ENCODE measurements around the gene SLC38A8. TPM values are rescaled to one million over a fixed set of nuclear protein-coding genes. Genes with fewer than 3 reads are reported as not detected.

SLC38A8 gene
- not detected for total RNA-seq

DNA sequence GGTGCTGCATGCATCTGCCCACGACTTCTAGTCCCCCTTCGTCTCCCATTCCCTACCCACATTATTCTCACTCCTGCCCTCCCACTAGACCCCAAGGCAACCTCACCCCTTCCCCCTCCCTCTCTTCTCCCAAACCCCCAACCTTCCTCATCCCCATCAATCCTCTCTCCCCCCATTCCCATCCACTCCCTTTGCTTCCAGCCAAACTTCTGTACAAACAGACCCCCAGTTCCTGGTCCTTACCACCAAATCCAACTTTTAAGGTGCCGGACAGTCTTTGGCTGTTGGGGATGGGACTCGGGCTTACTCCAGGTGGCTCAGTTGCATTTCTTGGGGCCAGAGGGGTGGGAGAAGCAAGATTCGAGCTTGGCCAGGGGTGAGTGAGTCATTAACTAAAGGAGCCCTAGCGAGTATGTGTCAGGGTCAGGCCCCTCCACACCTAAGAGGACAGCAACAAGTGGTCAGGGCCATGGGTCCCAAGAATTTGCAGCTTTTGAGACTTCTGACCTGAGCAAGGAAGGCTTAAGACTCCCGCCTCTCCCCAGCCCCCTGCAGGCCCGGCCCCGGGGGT is at the start of gene SLC38A8:
SLC38A8 (minus strand) TSS at position 488 of the 571 bp plus-strand sequence. CDS start 638 bp downstream, outside the sequence.
- no peak within 1 kb of the TSS for H3K4me3 Mint-ChIP-seq

GRCh38 chr16:84091460-84091859 is 48.9 kb upstream of the SLC38A8 start:
- no peaks in the 10 kb centered on the region for H3K9me3 Mint-ChIP-seq (ENCODE audit: low read depth)
- intact Hi-C loops (cut with DNase I, micrococcal nuclease): no loop called here
- H3K36me3 Mint-ChIP-seq (ENCODE audit: low read depth): peaks cover 47% of the 10 kb centered on the region
- H3K4me1 Mint-ChIP-seq: peaks cover 38% of the 10 kb centered on the region
- H3K4me3 Mint-ChIP-seq: no peak overlapping the region
- DNase-seq (no peak), ATAC-seq (no peak)
- ChIA-PET POLR2A (no interaction called here), CTCF (interaction anchor here (1.0 to 1.3 kb wide), 2 partner anchors 25 to 29 kb away, joined by 3 to 5 read pairs; partner anchors contain the start of gene MBTPS1)
- no peaks in the 10 kb centered on the region for H3K27me3 Mint-ChIP-seq
- no peak overlapping the region for H3K27ac Mint-ChIP-seq

More for the DNA sequence above, at the start of gene SLC38A8:
- DNase-seq (no peak), ATAC-seq (no peak)
- H3K4me1 Mint-ChIP-seq: no peaks in the 10 kb centered on the region
- H3K27ac Mint-ChIP-seq: no peak within 1 kb of the TSS
- H3K9me3 Mint-ChIP-seq (ENCODE audit: low read depth): no peaks in the 10 kb centered on the region
- no peaks in the 10 kb centered on the region for H3K36me3 Mint-ChIP-seq (ENCODE audit: low read depth)
- CTCF ChIA-PET: interaction anchor here (0.9 to 1.1 kb wide), 3 partner anchors 44 to 89 kb away, joined by 3 to 5 read pairs (median 3); no protein-coding TSS in a partner anchor
- POLR2A ChIA-PET: no interaction called here
- peaks cover 12% of the 10 kb centered on the region for H3K27me3 Mint-ChIP-seq
- intact Hi-C loops (cut with DNase I, micrococcal nuclease): no loop called here

DNA sequence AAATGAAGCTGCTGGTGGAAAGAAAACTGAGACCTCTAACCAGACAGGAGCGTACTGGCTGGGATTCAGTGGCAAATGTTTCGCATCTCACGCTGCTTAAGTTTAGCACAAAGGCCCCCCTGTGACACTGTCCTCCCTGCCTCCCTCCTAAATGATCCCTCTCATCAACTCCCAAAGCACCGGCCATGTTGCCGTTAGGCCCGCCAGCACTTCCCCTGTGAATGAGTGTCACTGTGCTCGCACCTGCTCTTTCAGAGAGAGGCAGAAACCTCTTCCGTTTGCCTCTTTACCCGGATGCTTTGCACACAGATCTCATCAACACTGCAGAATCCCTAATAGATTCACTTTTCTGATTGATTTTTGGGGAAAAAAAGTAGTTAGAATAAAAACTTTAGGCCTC is 47.6 kb upstream of the SLC38A8 start:
- Mint-ChIP-seq H3K4me1 (peaks cover 45% of the 10 kb centered on the region), H3K27me3 (no peaks in the 10 kb centered on the region), H3K9me3 (ENCODE audit: low read depth) (no peaks in the 10 kb centered on the region), H3K4me3 (no peak overlapping the region), H3K36me3 (ENCODE audit: low read depth) (peaks cover 50% of the 10 kb centered on the region), H3K27ac (peak overlapping the region; percentile 58)
- DNase-seq (no peak), ATAC-seq (no peak)
- ChIA-PET CTCF (interaction anchor here (0.7 to 8.0 kb wide), 4 partner anchors 24 to 98 kb away, joined by 3 to 100 read pairs (median 34); partner anchors contain the start of genes ADAD2 and TAF1C), POLR2A (no interaction called here)
- intact Hi-C loops (cut with DNase I, micrococcal nuclease): no loop called here

GRCh38 chr16:84088695-84089395 is 46.2 kb upstream of the SLC38A8 start:
- POLR2A ChIA-PET: interaction anchor here (0.6 to 0.7 kb wide), 3 partner anchors 14 to 80 kb away, joined by 4 to 5 read pairs (median 5); partner anchors contain the start of gene MBTPS1
- intact Hi-C loops (cut with DNase I, micrococcal nuclease): loop anchor here (1.0 to 10.0 kb wide), 4 partner anchors 28 to 416 kb away; partner anchors contain the start of genes MBTPS1 (in 1 of the 2), MEAK7 (in 1 of the 2) and TAF1C (in 1 of the 2)
- no peaks in the 10 kb centered on the region for H3K27me3 Mint-ChIP-seq
- peaks cover 43% of the 10 kb centered on the region for H3K4me1 Mint-ChIP-seq
- H3K36me3 Mint-ChIP-seq (ENCODE audit: low read depth): peaks cover 45% of the 10 kb centered on the region
- CTCF ChIA-PET: interaction anchor here (0.7 to 8.0 kb wide), 17 partner anchors 11 to 219 kb away, joined by 3 to 100 read pairs (median 4); partner anchors contain the start of genes ADAD2, MBTPS1 and TAF1C
- no peak overlapping the region for H3K4me3 Mint-ChIP-seq
- no peaks in the 10 kb centered on the region for H3K9me3 Mint-ChIP-seq (ENCODE audit: low read depth)
- DNase-seq (peak; percentile 82), ATAC-seq (peak; percentile 89)
- H3K27ac Mint-ChIP-seq: no peak overlapping the region

DNA sequence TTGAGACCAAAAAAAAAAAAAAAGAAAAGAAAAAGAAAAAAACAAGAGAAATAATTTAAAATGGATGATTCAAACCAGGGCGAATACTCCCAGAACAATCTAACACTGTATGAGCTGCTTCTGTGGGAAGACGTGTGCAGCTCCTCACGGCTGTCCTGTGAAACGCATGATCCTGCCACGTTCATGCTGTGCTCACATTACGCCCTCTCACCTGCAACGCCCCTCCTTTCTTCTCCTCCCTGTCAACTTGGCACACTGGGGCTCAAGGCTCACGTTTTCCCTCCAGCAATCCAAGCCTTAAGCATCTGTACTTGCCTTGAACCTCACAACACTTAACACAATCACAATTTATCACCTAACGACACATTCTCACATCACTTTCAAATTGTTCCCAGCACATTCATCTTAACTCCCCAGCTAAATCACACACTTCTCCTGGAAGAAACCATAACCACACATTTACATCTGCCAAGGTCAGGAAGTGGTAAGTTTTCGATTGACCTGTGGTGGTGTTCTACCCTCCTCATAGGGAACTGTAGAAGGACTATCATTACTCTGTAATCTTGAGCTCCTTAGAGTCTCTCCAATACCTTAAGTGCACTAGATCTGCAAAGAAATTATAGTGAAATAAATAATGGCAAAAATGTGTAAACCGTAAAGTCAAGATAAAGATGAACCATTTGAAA is 45.0 kb upstream of the SLC38A8 start:
- Mint-ChIP-seq H3K4me1 (peaks cover 43% of the 10 kb centered on the region), H3K27me3 (no peaks in the 10 kb centered on the region), H3K4me3 (no peak overlapping the region), H3K27ac (no peak overlapping the region), H3K9me3 (ENCODE audit: low read depth) (no peaks in the 10 kb centered on the region), H3K36me3 (ENCODE audit: low read depth) (peaks cover 42% of the 10 kb centered on the region)
- intact Hi-C loops (cut with DNase I, micrococcal nuclease): loop anchor here (1.0 to 10.0 kb wide), 4 partner anchors 29 to 417 kb away; partner anchors contain the start of genes MBTPS1 (in 1 of the 2), MEAK7 (in 1 of the 2) and TAF1C (in 1 of the 2)
- CTCF ChIA-PET: interaction anchor here (0.6 to 8.0 kb wide), 12 partner anchors 18 to 418 kb away, joined by 3 to 100 read pairs (median 4); partner anchors contain the start of genes ADAD2, DNAAF1, HSDL1 and MBTPS1
- POLR2A ChIA-PET: no interaction called here
- ATAC-seq (no peak), DNase-seq (no peak)

- no peak overlapping the region for H3K27ac Mint-ChIP-seq
- H3K36me3 Mint-ChIP-seq (ENCODE audit: low read depth): peaks cover 42% of the 10 kb centered on the region
- H3K9me3 Mint-ChIP-seq (ENCODE audit: low read depth): no peaks in the 10 kb centered on the region
- intact Hi-C loops (cut with DNase I, micrococcal nuclease): loop anchor here in 1 of 2 experiments (10.0 kb wide), 1 partner anchor 418 kb away; the partner anchor contains the start of gene MEAK7
- peaks cover 43% of the 10 kb centered on the region for H3K4me1 Mint-ChIP-seq
- ATAC-seq: no peak
- no peaks in the 10 kb centered on the region for H3K27me3 Mint-ChIP-seq
- no peak overlapping the region for H3K4me3 Mint-ChIP-seq
- ChIA-PET POLR2A (no interaction called here), CTCF (interaction anchor here (0.6 to 8.0 kb wide), 9 partner anchors 9 to 419 kb away, joined by 3 to 100 read pairs (median 8); partner anchors contain the start of genes ADAD2, MBTPS1 and TAF1C)
- DNase-seq: no peak
Observed at GRCh38 chr16:84087001-84087400, 44.4 kb upstream of the SLC38A8 start.

- Mint-ChIP-seq H3K4me1 (peaks cover 43% of the 10 kb centered on the region), H3K9me3 (ENCODE audit: low read depth) (no peaks in the 10 kb centered on the region), H3K4me3 (no peak overlapping the region), H3K36me3 (ENCODE audit: low read depth) (peaks cover 39% of the 10 kb centered on the region), H3K27me3 (no peaks in the 10 kb centered on the region), H3K27ac (peak overlapping the region; percentile 55)
- ATAC-seq: no peak
- DNase-seq: no peak
- intact Hi-C loops (cut with DNase I, micrococcal nuclease): loop anchor here in 1 of 2 experiments (10.0 kb wide), 1 partner anchor 418 kb away; the partner anchor contains the start of gene MEAK7
- POLR2A ChIA-PET: no interaction called here
- CTCF ChIA-PET: interaction anchor here (0.6 to 8.0 kb wide), 11 partner anchors 9 to 166 kb away, joined by 3 to 100 read pairs (median 4); partner anchors contain the start of genes ADAD2, MBTPS1, SLC38A8 and TAF1C
Observed at GRCh38 chr16:84086341-84086740, 43.7 kb upstream of the SLC38A8 start.

DNA sequence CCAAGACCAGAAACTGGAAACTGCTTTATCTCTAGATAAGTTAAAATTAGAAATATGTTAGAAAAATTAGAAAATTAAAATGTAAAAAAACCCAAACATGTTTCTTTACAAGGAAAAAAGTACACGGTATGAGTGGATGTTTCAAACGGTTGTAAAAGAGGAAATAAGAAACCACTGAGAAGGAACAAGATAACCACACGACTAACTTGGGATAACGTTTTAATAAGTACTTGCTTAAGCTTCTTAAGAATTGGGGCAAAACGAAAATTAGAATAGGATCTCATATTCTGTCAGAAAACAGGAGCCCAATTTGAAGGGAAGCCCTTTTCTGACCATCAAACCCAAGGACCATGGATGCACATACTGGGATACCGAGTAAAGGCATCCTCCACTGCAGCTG is 43.2 kb upstream of the SLC38A8 start:
- DNase-seq (no peak), ATAC-seq (no peak)
- CTCF ChIA-PET: interaction anchor here (0.6 to 8.0 kb wide), 11 partner anchors 8 to 1932 kb away, joined by 3 to 100 read pairs (median 3); partner anchors contain the start of genes ADAD2, MBTPS1, SLC38A8 and TAF1C
- no peaks in the 10 kb centered on the region for H3K9me3 Mint-ChIP-seq (ENCODE audit: low read depth)
- peaks cover 40% of the 10 kb centered on the region for H3K36me3 Mint-ChIP-seq (ENCODE audit: low read depth)
- H3K27ac Mint-ChIP-seq: no peak overlapping the region
- no peaks in the 10 kb centered on the region for H3K27me3 Mint-ChIP-seq
- H3K4me1 Mint-ChIP-seq: peaks cover 43% of the 10 kb centered on the region
- intact Hi-C loops (cut with DNase I, micrococcal nuclease): loop anchor here (2.0 to 10.0 kb wide), 3 partner anchors 53 to 419 kb away; partner anchors contain the start of gene MEAK7 (in 1 of the 2)
- POLR2A ChIA-PET: no interaction called here
- H3K4me3 Mint-ChIP-seq: no peak overlapping the region

DNA sequence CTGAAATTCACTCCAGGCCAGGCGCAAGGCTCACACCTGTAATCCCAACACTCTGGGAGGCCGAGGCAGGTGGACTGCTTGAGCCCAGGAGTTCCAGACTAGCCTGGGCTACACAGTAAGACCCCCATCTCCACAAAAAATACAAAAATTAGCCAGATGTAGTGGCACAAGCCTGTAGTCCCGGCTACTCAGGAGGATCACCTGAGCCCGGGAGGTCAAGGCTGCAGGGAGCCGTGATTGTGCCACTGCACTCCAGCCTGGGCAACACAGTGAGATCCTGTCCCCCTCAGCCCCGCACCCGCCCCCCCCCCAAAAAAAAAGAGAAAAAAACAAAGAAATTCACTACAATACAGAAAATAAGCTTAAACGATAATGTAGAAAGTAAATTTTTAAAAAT is 42.7 kb upstream of the SLC38A8 start:
- intact Hi-C loops (cut with DNase I, micrococcal nuclease): loop anchor here (2.0 to 10.0 kb wide), 3 partner anchors 54 to 420 kb away; partner anchors contain the start of gene MEAK7 (in 1 of the 2)
- Mint-ChIP-seq H3K4me1 (peaks cover 42% of the 10 kb centered on the region), H3K27ac (no peak overlapping the region), H3K4me3 (no peak overlapping the region), H3K27me3 (no peaks in the 10 kb centered on the region), H3K9me3 (ENCODE audit: low read depth) (no peaks in the 10 kb centered on the region), H3K36me3 (ENCODE audit: low read depth) (peaks cover 43% of the 10 kb centered on the region)
- POLR2A ChIA-PET: no interaction called here
- CTCF ChIA-PET: interaction anchor here (0.6 to 8.0 kb wide), 20 partner anchors 7 to 1932 kb away, joined by 3 to 100 read pairs (median 4); partner anchors contain the start of genes ADAD2, MBTPS1 and TAF1C
- ATAC-seq (no peak), DNase-seq (no peak)

- DNase-seq: peak; percentile 83
- POLR2A ChIA-PET: no interaction called here
- H3K9me3 Mint-ChIP-seq (ENCODE audit: low read depth): no peaks in the 10 kb centered on the region
- H3K27ac Mint-ChIP-seq: no peak overlapping the region
- peaks cover 47% of the 10 kb centered on the region for H3K36me3 Mint-ChIP-seq (ENCODE audit: low read depth)
- no peaks in the 10 kb centered on the region for H3K27me3 Mint-ChIP-seq
- H3K4me3 Mint-ChIP-seq: no peak overlapping the region
- intact Hi-C loops (cut with DNase I, micrococcal nuclease): loop anchor here (1.0 to 10.0 kb wide), 6 partner anchors 54 to 420 kb away; partner anchors contain the start of genes TAF1C (in 2 of the 2), DNAAF1 (in 1 of the 2), HSDL1 (in 1 of the 2) and MEAK7 (in 1 of the 2)
- ATAC-seq: peak; percentile 79
- H3K4me1 Mint-ChIP-seq: peaks cover 40% of the 10 kb centered on the region
- CTCF ChIA-PET: interaction anchor here (0.6 to 8.0 kb wide), 22 partner anchors 7 to 421 kb away, joined by 3 to 100 read pairs (median 4); partner anchors contain the start of genes ADAD2, MBTPS1 and TAF1C
Observed at GRCh38 chr16:84084570-84085270, 42.1 kb upstream of the SLC38A8 start.
